Astrocyte of the cerebellum (primary cell): ENCODE data around the gene NPW.

Experiments used
- DNase-seq: peaks from one replicate; pipeline ENCODE4 v3.0.0-alpha.2; 2011; ENCODE audit warnings: low read depth
- H3K4me3 ChIP-seq: 2 replicates; pipeline ENCODE4 v1.5.1; 2011; ENCODE audit warnings: mild to moderate bottlenecking, low read depth, low read length, moderate library complexity
- in situ Hi-C: cut with HindIII; loops from 2 replicates; pipeline ENCODE4 v1.10.0; 2017; ENCODE audit warnings: low sequenced_read_pairs
- TF ChIP-seq, protein P1 (sequence below): IDR thresholded peaks from 2 replicates; pipeline ENCODE4 v1.5.1; 2012; ENCODE audit warnings: low read length, low read depth, moderate library complexity, mild to moderate bottlenecking; ENCODE audit errors: missing control alignments

Gene NPW

GRCh38 chr16:2005646-2006045 lies 13.9 kb upstream of the NPW start:
- H3K4me3 ChIP-seq, result no peak overlapping the region
- TF ChIP-seq, protein P1, sequence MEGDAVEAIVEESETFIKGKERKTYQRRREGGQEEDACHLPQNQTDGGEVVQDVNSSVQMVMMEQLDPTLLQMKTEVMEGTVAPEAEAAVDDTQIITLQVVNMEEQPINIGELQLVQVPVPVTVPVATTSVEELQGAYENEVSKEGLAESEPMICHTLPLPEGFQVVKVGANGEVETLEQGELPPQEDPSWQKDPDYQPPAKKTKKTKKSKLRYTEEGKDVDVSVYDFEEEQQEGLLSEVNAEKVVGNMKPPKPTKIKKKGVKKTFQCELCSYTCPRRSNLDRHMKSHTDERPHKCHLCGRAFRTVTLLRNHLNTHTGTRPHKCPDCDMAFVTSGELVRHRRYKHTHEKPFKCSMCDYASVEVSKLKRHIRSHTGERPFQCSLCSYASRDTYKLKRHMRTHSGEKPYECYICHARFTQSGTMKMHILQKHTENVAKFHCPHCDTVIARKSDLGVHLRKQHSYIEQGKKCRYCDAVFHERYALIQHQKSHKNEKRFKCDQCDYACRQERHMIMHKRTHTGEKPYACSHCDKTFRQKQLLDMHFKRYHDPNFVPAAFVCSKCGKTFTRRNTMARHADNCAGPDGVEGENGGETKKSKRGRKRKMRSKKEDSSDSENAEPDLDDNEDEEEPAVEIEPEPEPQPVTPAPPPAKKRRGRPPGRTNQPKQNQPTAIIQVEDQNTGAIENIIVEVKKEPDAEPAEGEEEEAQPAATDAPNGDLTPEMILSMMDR, result no peak
- in situ Hi-C loops, result no loop called here
- no peak for DNase-seq

- TF ChIP-seq, protein P1, result no peak
- no peak for DNase-seq
- in situ Hi-C loops, result no loop called here
These were observed 13.3 kb upstream of the NPW start for GRCh38 chr16:2006317-2006716.

DNA sequence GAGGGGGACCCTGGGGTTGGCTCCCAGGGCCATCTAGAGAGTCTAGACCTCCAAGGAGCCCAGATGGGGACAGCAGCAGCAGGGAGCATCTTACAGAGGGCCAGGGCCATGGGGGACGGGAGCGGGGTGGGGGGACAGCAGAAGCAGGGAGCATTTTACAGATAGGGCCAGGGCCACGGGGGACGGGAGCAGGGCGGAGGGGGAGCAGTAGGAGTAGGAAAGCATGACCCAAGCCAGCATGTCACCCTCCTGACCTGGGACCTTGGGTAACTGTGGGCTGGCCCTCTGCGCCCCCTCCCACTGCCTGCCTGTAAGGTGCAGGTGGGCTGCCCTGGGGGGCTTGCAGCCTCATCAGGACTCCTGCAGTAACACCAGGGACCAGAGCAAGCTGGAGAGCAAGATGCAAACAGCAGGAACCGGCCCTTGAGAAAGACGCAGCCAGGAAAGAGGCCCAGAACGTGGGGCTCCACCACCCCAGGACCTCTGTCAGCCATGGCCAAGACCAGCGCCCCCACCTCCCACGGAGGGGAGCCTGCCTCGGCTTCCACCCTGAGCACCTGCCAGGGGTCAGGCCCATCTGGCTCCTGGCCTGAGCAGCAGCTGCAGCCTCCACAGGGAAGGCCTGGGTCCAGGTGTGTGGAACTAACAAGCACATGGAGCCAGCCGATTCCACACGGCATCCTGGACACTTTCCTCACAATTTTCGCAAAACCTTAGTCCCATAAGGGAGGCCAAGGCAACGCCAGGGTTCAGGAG lies 12.3 kb upstream of the NPW start:
- in situ Hi-C loops, result no loop called here
- H3K4me3 ChIP-seq, result peak overlapping the region; percentile 64

More at GRCh38 chr16:2006317-2006716, 13.3 kb upstream of the NPW start:
- no peak overlapping the region for H3K4me3 ChIP-seq

DNA sequence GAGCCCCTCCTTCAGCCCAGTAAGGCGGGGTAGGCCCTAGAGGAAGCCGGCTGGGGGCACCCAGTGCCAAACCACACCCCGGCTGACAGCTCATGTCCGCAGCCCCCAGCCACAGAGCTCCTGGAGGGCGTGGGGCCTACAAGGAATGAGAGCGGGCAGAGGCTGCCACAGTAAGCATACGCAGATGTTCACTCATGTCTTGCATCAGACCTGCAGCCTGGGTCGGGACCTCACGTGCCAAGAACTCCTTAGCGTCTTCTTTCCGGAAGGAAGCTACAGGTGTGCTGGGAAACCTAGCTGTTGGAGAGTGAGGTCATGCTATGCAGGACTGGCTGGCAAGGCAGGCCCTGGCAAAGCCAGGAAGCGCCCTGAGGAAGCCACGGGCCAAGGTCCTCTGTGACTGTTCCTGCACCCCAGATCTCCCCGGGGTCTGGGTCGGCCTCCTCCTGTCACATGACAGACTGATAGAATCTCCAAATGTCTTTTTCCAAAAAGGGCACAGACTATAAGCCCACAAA lies 11.5 kb upstream of the NPW start:
- TF ChIP-seq, protein P1, result no peak
- in situ Hi-C loops, result no loop called here
- H3K4me3 ChIP-seq, result peak overlapping the region; percentile 64
- no peak for DNase-seq

More for the DNA sequence above, 12.3 kb upstream of the NPW start:
- TF ChIP-seq, protein P1, result no peak
- DNase-seq, result no peak

- TF ChIP-seq, protein P1, result no peak
- in situ Hi-C loops, result no loop called here
- no peak for DNase-seq
- H3K4me3 ChIP-seq, result peak overlapping the region; percentile 64
These were observed 10.9 kb upstream of the NPW start for GRCh38 chr16:2008631-2009163.

DNA sequence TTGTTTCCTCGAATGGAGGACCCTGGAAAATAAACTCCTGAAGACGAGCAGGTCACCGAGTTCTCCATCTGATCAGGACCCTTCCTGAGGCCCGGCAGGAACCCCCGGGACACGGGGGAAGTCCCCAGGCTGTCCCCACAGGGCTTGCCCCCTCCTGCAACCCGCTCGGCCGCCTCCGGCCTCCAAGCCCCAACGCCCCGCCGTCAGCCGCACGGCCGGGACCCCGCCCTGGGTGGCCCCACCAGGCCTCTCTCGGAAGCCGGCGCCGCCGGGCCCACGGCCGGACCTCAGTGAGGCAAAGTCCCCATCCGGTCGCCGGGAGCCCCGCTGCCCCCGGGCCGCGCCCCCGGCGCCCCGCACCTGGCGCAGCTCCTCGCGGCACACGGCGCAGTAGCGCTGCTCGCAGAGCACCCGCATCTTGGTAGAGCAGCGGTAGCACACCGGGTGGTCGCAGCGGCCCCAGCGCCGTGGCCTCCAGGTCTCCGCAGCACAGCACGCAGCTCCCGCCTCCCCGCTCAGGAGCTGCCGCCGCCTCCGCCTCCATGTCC lies 10.3 kb upstream of the NPW start:
- H3K4me3 ChIP-seq, result peak overlapping the region; percentile 64
- in situ Hi-C loops, result no loop called here
- DNase-seq, result no peak
- TF ChIP-seq, protein P1, result no peak
